KOPT-K1 (cell line): ENCODE data around the gene TBC1D8.

Source experiments
- H3K27ac ChIP-seq: fragments of 200-600 bp; sonication (generic); 2 replicates; pipeline ENCODE4 v1.5.1; 2016; ENCODE audit warnings: antibody characterized with exemption, mild to moderate bottlenecking, low read depth, low read length; ENCODE audit not compliant: poor library complexity, severe bottlenecking
- H3K36me3 ChIP-seq: fragments of 200-600 bp; sonication (generic); 2 replicates; pipeline ENCODE4 v1.5.1; 2017; ENCODE audit warnings: antibody characterized with exemption, mild to moderate bottlenecking, low read length, moderate library complexity; ENCODE audit not compliant: insufficient read depth
- H3K9me3 ChIP-seq: fragments of 200-600 bp; sonication (generic); 2 replicates; pipeline ENCODE4 v1.5.1; 2017; ENCODE audit warnings: antibody characterized with exemption, low read length, mild to moderate bottlenecking; ENCODE audit not compliant: insufficient read depth, poor library complexity, severe bottlenecking

TBC1D8 gene

GRCh38 chr2:101151146-101151858 is at the start of gene TBC1D8:
TSS of gene TBC1D8 (minus strand) at chr2:101151382. CDS start at chr2:101151253, 129 bp downstream.
- Histone ChIP-seq H3K36me3 (no peaks in the 10 kb centered on the region), H3K9me3 (no peaks in the 10 kb centered on the region), H3K27ac (peak within 1 kb of the TSS; percentile 61)

GRCh38 chr2:101200676-101201075 is 49.5 kb upstream of the TBC1D8 start:
- Histone ChIP-seq H3K36me3 (no peaks in the 10 kb centered on the region), H3K27ac (no peak overlapping the region), H3K9me3 (no peaks in the 10 kb centered on the region)

GRCh38 chr2:101199251-101199791 is 48.1 kb upstream of the TBC1D8 start:
- no peak overlapping the region for H3K27ac ChIP-seq

GRCh38 chr2:101197814-101198213 is 46.6 kb upstream of the TBC1D8 start:
- Histone ChIP-seq H3K27ac (no peak overlapping the region), H3K36me3 (no peaks in the 10 kb centered on the region), H3K9me3 (no peaks in the 10 kb centered on the region)

More at GRCh38 chr2:101199251-101199791, 48.1 kb upstream of the TBC1D8 start:
- Histone ChIP-seq H3K36me3 (no peaks in the 10 kb centered on the region), H3K9me3 (no peaks in the 10 kb centered on the region)

- Histone ChIP-seq H3K27ac (no peak overlapping the region), H3K36me3 (no peaks in the 10 kb centered on the region), H3K9me3 (no peaks in the 10 kb centered on the region)
These were observed 46.1 kb upstream of the TBC1D8 start for GRCh38 chr2:101197215-101197745.

GRCh38 chr2:101195871-101196661 is 44.9 kb upstream of the TBC1D8 start:
- Histone ChIP-seq H3K36me3 (no peaks in the 10 kb centered on the region), H3K27ac (no peak overlapping the region), H3K9me3 (no peaks in the 10 kb centered on the region)

- H3K36me3 ChIP-seq, result no peaks in the 10 kb centered on the region
These were observed 41.9 kb upstream of the TBC1D8 start for GRCh38 chr2:101193033-101193626.

GRCh38 chr2:101190747-101191516 is 39.8 kb upstream of the TBC1D8 start:
- peaks cover 6% of the 10 kb centered on the region for H3K9me3 ChIP-seq
- no peaks in the 10 kb centered on the region for H3K36me3 ChIP-seq
- no peak overlapping the region for H3K27ac ChIP-seq

More at GRCh38 chr2:101193033-101193626, 41.9 kb upstream of the TBC1D8 start:
- H3K27ac ChIP-seq, result no peak overlapping the region
- no peaks in the 10 kb centered on the region for H3K9me3 ChIP-seq

- no peaks in the 10 kb centered on the region for H3K36me3 ChIP-seq
- H3K9me3 ChIP-seq, result peaks cover 6% of the 10 kb centered on the region
- H3K27ac ChIP-seq, result no peak overlapping the region
These were observed 37.7 kb upstream of the TBC1D8 start for GRCh38 chr2:101188683-101189405.

- Histone ChIP-seq H3K9me3 (peaks cover 6% of the 10 kb centered on the region), H3K27ac (no peak overlapping the region), H3K36me3 (no peaks in the 10 kb centered on the region)
These were observed 35.9 kb upstream of the TBC1D8 start for GRCh38 chr2:101187131-101187530.

- no peak overlapping the region for H3K27ac ChIP-seq
These were observed 34.5 kb upstream of the TBC1D8 start for GRCh38 chr2:101185656-101186055.

GRCh38 chr2:101185085-101185484 is 33.9 kb upstream of the TBC1D8 start:
- H3K9me3 ChIP-seq, result peaks cover 6% of the 10 kb centered on the region
- H3K27ac ChIP-seq, result no peak overlapping the region
- no peaks in the 10 kb centered on the region for H3K36me3 ChIP-seq

More at GRCh38 chr2:101185656-101186055, 34.5 kb upstream of the TBC1D8 start:
- no peaks in the 10 kb centered on the region for H3K36me3 ChIP-seq
- H3K9me3 ChIP-seq, result peaks cover 6% of the 10 kb centered on the region

GRCh38 chr2:101179982-101180381 is 28.8 kb upstream of the TBC1D8 start:
- no peaks in the 10 kb centered on the region for H3K9me3 ChIP-seq
- H3K27ac ChIP-seq, result no peak overlapping the region
- H3K36me3 ChIP-seq, result no peaks in the 10 kb centered on the region

- Histone ChIP-seq H3K36me3 (no peaks in the 10 kb centered on the region), H3K27ac (no peak overlapping the region), H3K9me3 (peaks cover 14% of the 10 kb centered on the region)
These were observed 25.6 kb upstream of the TBC1D8 start for GRCh38 chr2:101176803-101177202.
